ENCODE measurements around the gene ANKFN1.

The ANKFN1 gene

DNA sequence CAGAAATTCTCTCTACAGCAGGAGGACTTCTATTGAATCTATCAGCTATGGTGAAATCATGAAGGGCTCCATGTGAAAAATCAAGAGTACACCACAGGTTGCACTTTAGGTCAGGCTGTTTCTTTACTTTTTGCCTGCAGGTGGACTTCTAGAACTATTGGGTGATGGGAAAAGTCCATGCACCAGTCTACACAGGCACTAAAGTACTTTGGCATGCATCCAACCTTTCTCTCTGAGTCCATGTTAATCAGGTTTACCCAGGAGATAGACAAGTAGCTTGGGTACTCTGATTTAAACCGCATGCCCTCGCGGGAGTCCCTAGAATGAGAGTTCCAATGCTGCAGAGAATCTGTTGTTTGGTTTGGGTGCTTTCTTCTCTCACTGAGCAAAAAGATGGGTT, 9.1 kb upstream of the ANKFN1 start:
- DNase-seq, result no peak

DNA sequence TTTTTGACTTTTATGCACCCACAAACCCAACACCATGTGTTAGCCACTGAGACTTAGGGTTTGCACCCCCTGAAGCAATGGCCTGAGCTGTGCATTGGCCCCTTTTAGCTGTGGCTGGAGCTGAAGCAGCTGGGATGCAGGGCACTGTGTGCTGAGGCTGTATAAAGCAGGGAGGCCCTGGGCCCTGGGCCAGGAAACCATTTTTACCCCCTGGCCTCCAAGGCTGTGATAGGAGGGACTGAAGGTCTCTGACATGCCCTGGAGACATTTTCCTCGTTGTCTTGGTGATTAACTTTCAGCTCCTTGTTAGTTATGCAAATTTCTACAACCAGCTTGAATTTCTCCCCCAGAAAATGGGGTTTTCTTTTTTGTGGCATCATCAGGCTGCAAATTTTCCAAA, 6.7 kb upstream of the ANKFN1 start:
- no peak for DNase-seq

DNA sequence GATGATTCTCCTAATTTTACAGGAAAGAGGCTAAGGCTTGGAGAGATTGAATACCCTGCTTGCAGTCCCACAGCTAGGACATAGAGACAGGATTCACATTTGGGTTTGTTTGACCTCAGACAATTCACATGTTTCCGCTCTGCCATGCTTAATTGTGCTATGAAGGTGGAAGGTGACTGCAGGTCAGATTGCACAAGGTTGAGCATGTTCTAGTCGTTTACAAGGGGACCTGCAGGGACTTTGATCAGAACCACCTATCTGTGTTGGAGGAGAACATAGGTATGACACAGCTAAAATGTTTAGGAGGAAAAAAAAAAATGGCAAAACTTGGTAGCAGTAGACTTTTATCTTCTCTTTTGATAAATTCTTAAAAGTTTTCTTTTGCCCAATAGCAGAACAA, 4.9 kb upstream of the ANKFN1 start:
- DNase-seq, result no peak

DNA sequence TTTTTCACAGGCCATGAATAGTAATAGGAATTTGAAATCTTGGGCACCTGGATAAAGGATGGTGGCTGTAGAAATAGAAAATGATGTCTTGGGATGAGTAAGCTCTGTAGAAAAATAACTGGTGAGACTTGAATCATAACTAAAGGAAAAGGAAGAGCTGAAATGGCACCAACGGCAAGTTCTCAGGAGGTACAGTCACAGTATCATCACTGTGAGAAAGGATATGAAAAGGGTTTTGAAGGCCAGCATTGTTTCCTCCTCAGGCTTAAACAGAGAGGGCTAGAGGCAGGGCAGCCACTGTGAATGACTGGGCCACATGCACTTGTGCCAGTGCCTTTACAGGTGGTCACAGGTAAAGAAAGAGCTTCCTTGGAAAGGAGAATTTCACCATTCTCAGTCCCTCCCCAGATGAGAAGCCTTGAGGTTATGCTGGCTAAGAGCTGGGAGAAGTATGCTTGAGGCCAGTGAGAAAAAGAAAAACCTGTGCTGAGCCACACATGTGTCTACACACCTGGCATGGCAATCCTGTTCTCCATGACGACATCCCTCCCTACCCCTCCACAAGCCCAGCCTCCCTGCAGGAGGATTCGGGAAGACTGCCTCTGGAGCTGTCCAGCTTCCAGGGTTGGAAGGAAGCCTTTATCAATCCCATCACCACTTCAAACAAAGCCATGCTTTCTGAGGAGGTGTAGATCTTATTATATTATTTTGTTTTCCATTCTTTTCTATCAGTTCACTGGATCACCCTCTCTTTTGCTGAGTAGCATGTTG, 3.8 kb upstream of the ANKFN1 start:
- DNase-seq, result no peak

DNA sequence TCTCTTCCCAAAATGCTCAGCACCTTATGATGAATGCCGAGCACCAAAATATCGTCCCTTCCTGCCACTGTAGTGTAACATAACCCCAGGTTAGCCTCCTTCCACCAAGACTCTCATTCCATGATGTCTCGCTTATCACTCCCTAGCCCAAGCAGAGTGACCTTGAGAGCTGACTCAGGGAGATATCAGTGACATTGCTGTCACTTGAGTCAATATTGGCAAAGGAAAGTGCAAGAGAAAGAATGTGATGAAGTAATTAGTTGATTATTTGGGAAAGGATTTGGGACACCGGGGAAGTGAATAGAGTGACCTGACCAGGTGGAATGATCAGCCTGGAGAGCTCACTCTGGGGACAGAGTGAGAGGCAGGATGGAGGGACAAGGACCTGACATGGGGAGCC, 2.6 kb upstream of the ANKFN1 start:
- DNase-seq, result peak; percentile 37

DNA sequence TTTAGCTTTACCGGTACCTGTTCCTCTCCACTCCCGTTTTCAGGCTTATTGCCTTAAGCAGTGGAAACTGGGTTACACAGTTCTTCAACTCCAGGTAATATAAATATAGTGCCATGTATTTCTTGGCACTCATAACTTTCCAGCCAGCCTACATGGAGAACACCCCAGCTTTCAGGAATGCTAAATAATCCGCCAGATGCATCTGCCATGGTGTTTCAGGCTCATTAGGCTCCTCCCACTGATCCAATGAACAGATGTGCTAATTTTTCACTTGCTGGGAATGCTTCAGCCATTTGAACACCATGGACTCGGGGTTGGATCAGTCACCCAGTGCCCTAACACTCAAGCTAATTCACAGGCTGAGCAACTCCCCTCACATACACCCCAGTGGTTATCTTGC, 4.6 kb downstream of the ANKFN1 start:
- no peak for DNase-seq

DNA sequence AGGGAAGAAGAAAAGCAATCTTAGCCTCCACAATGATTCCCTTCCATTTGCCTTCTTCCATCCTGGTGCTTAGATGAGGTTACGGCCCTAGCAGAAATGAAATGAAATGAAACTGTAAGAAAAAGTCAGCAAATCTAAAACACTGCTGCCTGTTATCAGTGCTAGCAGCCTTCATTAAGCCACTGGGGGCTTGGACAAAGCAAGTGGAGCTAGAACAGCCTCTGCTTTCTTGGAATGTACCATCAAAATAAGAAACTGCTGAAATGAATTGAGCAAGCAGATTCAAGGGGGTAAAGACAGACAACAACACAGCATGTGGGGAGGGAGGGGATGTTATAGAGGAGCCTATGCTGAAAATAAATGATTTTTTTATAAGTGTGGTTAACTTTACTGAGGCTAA, 5.1 kb downstream of the ANKFN1 start:
- DNase-seq, result no peak

DNA sequence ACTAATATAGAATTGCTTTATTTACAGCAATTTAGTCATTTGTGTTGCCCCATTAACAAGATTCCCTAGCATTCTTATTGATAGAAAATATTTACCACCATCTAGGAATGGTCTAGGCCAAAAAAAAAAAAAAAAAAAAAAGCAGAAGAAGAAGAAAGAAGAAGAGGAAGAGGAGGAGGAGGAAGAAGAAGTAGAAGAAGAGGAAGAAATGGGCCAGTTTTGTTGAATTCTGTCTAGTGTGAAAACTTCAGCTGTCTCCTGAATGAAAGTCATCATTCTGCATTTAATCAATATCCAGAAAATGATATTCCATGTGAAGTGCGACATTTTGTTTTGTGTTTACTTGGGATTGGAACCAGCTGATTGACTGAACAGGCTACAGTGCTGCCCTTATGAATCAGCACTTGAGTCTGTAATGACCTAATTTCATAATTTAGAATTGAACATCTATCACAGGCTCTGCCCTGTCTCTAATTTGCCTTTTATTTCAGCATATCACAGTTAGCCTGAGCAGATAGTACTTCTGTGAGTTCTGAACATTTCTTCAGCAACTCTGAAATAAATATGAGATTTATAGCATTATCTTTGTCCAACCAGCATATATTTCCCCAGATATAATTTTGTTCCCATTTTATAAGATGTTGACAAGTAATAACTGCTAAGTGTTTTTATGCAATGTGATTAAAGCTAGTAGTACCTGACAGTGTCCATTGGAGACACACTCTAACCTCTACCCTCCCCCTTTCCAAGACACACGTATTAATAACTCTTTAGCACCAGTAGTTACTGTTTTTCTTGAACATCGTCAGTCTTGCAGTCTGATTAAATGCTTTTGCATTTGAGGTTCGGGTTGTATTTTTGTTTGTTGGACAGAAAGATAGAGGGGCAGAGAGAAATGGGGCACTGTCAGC, 5.9 kb downstream of the ANKFN1 start:
- DNase-seq, result no peak

DNA sequence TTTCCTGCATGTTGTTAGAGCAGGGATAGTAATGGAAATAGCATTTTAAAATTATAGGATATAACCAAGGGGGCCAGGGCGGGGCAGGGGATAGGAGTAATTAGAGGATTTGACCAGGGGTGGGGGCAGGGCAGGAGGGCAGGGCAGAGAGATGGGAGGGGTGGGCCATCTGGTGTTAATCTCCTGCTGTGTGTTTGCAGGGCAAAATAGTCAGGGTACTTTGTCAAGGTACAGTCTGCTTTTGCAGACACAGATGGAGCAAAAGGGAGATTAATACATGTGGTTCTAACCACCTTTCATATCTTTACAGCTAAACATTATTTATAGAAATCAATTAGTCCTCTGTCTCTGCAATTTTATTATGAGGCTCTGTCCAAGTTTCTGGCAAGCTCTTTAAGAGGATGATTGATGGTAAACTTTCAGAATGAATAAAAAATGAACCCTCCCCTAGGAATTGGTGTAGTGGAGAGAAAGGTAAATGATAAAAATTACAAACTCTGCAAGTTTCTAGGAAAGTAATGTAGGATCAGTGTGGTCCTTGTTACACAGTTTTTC, 6.6 kb downstream of the ANKFN1 start:
- no peak for DNase-seq

DNA sequence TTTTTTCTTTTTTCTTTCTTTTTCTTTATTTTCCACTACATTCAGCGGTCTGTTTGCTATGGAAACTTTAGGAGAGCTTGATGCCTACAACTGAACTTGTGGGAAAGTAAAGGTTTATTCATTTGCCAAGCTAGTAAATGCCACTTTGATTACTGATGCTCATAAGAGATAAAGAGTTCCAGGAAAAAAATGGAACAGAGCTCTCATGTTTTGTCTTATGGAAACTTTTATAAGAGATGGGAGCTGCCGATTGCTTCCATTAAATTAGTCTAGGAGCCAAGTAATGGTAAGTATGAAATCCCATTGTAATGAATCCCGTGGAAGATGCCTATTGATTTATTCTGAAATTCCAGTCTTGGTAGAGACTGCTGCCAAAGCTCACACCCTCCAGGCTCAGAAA, 7.1 kb downstream of the ANKFN1 start:
- DNase-seq, result no peak

DNA sequence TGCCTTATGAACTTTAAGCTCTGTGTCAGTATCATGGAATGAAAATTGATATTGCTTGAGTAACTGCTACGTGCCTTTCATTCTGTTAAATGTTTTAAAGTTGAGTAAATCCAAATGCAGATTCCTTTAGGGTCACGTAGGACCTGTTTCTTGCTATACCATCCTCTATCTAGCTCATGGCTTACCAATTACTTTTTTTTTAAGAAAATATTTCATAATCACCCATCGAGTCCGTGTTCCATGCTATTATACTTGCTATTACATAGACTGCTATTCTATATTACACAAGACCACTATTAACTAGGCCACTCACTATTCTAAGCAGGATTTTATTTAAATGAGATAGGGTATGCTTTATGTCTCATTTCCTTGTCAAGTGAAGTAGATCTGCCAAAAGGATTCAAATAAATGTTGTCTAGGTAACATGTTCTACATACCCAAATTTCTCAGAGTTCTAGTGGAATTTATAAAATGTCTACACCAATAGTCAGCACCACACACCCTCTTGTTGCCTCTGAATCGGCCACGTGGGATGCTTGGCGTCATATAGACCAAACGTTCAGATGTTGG, 11.9 kb downstream of the ANKFN1 start:
- DNase-seq, result peak; percentile 89

DNA sequence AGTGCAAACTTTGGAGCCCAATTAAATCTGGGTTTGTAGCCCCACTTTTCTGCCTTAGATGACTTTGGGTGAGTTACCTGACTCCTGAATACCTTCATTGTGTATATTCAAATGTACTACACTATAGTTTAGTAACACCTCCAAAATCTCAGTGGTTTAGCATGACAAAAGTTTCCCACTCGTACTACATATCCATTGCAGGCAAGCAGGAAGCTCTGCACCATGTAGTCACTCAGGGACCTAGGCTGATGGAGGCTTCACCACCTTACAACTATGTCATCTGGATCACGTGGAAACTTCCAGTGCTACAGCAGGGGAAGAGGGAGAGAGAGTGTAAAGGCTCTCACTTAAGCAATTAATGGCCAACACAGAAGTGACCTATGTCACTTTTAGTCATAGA, 14.2 kb downstream of the ANKFN1 start:
- no peak for DNase-seq

DNA sequence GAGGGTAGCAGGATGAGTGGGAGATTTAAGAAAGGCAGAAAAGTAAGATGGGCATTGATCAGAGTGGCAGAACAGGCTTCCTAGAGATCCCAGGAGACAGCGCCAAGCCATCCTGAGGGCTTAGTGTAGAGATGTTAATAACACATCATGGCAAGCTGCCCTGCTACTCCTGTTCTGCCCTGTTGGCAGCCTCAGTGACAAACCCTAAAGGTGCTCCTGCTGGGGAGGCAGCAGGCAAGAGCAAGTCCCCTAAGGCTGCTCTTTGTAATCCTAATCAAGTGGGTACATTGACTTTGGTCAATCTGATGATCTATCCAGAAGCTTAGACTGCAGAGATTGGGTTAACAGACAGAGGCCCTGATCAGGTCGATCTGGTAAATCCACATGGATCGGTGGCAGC, 16.3 kb downstream of the ANKFN1 start:
- DNase-seq, result no peak

DNA sequence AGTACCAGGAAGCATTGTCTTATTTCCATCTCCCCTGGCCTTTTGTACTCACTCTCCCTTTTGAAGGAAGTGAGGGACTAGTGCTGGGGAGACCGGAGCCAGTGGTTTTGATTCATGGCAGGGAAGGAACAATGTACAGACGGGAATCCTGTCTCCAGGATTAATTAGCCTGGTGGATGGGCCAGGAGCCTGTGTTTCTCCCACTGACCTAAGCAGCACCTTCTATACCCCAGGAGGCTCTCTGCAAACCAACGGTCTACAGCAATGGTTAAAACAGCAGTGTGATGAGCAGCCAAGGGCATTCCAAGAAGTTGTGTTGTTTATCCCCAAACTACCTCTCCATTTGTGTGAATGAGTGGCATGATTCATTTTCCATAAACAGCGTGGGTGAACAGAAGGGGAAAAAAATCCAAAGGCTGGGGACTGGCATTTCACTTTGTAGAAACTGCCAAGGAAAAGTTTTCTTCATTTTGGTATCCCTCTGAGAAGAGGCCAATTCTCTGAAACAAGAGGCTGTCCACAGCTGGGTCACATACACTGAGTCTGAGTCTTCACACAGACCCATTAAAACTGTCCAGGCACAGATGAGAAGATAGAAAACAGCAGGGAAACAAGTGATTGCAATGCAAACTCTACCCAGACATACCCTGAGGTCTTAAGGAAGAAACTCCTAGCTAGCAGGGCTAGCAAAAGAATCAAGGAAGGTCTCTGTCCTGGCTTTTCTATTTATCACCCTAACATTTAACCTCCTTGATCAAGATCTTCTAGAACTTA, 18.1 kb downstream of the ANKFN1 start:
- DNase-seq, result peak; percentile 30

DNA sequence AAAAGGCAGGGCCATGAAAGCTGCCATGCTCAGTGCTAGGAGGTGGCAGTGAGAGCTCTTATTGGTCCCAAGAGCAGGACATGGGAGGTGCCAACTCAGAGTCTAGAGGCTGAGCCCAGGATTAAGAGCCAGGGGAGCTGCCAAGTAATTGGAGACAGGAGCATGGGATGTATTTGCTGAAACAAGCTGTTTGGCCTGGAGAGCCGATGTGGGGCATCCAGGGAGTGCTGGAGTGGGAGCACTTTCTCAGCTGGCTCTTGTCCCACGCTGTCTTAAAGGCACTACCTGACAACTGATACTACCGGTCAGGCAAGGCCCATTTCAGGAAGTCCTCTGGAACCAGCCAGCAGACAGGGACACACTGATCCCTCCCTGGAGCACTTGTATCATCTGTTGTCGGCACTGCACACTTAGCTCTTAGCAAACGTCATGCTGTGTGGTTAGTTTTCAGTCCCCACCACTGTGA, 19.3 kb downstream of the ANKFN1 start:
- peak; percentile 42 for DNase-seq

DNA sequence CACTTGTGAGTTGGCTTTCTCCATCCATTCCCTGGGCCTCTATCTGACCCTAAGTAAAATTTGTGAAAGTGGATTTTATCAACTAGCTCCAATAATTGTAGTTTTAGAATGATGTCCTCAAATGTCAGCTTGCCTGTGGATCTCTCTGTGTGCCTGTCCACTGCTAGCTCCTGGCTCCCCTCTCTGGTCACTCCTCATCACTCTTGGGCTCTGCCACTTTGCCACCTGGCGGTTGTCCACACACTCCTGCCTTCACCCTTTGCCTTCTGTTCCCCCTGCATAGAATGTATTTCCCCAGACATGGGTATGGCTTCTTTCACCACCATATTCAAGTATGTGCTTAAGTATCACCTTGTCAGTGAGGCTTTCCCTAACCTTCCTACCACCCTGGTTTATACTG, 19.8 kb downstream of the ANKFN1 start:
- DNase-seq, result no peak

DNA sequence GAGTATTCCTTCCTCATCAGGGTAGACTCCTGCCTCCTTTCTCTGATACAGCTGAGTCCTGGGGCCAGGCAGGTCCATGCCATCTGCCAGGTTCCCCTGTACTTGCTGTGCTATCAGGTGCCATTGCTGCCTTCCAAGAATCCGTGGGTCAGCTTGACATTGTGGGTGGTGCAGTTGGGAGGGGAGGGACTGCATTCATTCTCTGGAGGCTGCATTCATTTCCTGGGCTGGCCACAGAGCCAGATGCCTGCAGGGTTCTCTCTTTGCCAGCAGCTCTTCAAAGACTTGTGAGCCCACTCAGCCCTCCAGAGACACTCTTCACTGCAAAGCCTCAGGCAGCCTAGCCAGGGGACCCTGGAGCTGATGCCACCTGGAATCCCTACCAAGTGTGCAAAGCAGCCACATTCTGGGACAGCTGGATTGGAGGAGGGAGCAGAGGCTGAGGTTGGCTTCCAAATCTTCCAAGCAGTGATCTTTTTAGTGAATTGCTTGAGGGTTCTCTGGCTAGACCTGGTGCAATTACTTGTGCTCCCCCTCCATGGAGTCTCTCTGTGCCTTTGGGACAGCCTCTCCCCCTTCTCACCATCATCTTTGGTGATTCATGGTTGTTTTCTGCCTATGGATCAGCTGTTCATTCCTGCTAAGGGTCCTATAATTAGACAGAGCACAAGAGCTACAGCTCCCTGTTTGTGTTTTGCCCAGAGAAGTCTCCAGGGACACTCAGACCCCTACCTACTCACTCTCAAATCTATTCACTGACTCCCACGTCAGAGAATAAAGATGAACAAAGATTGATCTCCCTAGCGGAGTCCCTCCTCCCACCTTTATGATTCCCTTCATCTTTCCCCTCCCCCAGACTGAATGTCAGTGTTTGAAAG, 20.9 kb downstream of the ANKFN1 start:
- DNase-seq, result peak; percentile 75

DNA sequence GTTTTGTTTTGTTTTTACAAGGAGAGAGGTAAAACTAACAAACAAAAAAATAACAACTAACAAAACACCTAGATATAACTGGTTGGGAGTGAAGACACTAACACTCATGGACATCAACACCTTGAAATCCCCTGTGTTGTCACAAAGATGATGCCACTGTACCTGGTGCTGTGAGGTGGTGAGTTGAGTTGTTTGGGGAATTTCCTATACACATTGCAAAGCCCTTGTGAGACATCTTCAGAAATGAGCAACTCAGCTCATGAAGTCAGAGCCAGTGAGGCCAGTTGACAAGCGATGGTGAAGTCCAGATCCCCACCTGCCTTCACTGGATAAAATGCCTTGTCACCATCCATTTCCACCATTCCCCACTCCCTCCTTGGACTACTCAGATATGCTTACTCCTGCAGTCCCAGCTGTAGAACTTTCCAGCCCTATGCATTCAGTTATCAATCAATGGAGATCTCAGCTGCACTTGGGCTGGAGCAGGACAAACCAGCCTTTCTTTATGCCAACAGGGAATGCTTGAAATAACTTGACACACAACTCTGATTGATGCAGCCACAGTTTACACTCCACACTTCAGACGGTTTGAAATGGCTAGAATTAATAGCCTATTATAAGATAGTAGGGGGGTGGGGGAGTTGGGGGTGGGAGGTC, 22.2 kb downstream of the ANKFN1 start:
- peak; percentile 9 for DNase-seq

DNA sequence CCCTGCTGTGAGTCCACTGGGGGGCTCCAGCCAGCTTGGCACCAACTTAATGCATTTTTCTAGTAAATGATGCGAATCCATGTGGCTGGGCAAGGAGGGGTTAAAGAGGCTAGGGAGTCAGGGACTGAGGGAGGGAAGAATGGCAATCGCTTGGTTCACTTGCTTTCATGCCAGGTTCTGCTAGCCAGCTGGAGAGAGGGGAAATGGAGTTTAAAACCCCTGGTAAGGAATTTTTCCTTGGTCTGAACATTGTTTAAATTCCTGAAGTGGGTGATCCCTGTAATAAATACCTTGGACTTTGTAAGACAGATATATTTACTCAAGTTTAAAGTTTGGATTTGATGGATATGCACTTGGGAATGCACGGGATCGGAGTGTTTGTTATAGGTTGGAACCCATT, 22.8 kb downstream of the ANKFN1 start:
- peak; percentile 86 for DNase-seq

DNA sequence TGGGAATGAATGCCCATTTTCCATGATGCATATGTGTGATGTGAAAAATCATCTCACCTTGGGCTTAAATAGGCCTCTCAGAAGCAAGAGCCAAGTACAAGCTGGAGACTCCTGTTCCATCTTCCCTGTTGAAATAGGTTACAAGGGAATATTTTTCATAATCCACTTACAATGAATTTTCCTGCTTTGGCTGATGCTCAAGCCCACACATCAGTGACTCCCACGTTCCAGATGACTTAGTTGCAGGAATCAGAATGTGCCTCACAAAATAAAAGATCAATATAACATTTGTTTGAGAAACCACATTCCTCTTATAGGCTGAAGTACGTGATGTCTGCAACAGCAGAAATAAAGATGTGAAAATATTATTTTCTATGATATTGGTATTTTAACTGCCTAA, 24.1 kb downstream of the ANKFN1 start:
- DNase-seq, result no peak

DNA sequence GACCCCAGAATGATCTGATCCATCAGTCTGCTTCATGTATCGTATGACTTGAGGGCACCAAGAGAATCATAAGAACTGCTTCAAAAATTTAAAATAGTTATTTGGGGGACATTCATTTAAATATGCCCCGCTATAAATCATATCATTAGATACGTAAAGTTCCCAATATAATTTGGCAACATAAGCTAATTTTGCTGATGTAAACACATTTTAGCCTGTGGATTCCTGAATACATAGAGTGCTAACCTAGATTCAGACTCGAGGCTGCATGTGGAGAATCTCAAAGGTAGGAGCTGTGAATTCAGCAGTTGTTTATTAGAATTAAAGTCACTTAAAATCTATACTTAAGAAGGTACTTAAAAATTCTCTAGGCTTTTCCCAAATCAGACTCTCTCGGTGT, 24.9 kb downstream of the ANKFN1 start:
- DNase-seq, result no peak

All from EL (cell line).